ENCODE data around the gene LIN7A. TPM values are rescaled to one million over a fixed set of nuclear protein-coding genes. Genes with fewer than 3 reads are reported as not detected.

Gene LIN7A
- total RNA-seq, 1 donor from 2014 or later: 9.5 TPM

DNA sequence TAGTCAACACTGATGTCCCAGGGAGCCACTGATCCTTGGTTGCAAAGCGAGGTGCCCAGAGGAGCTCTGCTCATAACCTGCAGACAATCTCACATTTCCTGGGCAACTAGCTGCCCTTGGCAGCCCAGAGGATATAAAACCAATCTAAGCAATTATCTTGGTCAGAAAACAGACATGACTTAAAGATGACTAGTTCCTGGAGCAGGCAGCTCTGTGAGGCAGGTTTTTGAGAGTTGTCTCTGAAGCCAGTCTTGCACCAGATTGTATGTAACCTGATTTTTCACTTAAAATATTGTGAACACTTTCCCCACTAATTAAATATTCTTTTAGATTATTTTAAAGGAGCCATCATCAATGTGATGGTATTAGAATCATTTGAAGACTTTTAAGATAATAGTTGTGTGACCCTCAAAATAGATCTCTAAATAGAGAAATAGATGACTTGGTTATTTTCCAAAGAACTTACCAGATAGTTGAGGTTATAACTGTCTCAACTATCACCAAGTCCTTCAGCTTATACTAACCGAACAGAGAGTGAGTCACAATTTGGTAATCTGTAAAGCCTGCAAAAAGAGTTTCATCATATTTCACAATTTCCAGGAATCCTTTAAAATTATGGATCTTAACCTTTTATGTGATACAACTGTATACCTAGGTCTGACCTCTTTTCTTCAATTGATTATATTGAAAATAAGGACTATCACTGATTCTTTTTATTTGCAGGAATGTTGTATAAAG lies 75.9 kb downstream of the LIN7A start:
- no peak for ATAC-seq
- no peak for DNase-seq (ENCODE audit: low spot score)

DNA sequence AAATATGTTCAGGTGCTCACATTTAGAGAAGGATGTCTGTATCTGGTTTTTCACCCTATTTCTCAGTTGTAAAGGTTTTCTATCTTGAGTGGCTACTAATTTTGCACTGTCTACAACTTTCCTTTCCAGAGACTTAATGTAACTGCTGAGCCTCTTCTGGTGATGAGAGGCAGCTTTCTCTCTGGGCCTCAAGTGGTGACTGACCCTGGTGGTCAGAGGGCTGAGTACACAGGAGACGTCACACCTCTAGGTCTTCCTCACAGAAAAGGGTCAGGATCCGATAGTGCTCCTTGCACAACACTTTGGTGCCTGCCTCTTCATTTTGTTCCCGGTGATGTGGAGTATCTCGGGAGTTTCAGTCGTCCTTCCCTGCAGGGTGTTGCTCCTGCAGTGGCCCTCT lies 76.8 kb downstream of the LIN7A start:
- no peak for DNase-seq (ENCODE audit: low spot score)
- ATAC-seq: no peak

DNA sequence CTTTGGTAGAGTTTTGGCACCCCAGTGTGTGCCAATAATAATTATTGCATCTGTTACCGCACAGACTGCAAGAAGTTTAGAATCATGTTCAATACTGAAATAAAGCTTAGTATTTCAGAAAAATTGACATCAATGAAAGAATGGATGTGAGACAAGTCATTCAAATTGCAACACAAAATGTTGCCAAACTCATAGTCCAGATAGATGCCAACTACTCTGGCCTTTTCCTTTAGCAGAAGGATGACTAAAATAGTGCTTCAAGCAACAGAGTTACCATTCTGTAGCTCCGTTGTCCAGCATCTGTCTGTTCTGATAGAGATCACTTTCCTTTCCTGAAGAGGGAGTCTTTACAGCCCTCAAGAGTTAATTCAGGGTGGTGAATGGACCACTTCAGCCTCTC lies 77.5 kb downstream of the LIN7A start:
- ATAC-seq: no peak
- no peak for DNase-seq (ENCODE audit: low spot score)

DNA sequence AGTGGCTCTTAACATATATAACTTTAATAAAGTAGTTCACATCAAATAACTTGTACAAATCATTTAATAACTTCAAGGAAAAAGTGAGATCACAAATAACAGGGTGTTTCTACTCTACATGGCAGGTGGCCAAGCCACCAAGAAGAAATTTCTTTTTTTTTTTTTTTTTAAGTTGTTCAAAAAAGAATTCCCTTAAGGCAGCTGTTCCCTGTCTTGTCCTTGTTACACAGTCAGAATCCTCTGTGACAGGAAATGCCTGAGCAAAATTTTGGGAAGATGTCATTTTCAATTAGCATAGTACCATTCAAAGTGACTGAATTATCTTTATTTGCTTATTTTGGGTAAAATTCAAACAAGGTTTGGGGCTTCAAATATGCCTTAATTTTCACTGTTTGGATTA lies 79.4 kb downstream of the LIN7A start:
- no peak for ATAC-seq
- no peak for DNase-seq (ENCODE audit: low spot score)

DNA sequence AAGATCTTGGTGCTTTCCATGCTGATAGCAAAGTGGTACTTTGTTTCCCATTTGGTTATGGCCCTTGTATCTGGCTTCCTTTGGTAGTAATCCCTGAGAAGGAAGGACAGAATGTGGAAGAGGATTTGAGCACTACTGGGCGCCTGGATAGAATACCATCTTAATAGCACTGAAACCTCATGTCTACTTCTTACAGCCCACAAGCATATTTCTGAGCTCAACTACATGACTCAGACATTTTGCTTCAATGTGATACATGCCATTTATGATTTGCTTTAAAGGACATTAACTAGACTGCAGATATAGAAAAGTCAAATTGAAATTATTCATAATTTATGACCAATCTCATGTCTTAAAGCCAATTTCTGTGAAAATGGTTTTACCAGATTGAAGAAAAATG lies 80.4 kb downstream of the LIN7A start:
- no peak for ATAC-seq

DNA sequence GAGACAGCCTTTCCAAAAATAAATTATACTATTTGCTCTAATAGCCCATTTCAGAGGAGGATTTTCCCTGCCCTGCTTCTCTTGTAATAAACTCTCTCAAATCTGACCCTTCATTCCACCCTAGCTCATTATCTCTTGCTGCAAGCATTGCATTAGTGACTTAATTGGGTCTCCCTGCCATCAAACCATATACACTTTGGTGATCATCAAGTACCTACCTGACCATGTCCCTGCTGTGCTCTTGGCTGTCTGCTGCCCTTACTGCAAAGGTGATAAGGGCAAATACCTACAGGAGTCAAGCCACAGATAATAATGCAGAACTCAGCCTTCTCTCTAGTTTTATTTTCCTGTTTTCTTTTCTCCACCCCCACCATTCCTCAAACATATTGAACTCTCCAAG lies 88.4 kb downstream of the LIN7A start:
- ATAC-seq: no peak
- no peak for DNase-seq (ENCODE audit: low spot score)

More for the DNA sequence above, 80.4 kb downstream of the LIN7A start:
- DNase-seq (ENCODE audit: low spot score): no peak

DNA sequence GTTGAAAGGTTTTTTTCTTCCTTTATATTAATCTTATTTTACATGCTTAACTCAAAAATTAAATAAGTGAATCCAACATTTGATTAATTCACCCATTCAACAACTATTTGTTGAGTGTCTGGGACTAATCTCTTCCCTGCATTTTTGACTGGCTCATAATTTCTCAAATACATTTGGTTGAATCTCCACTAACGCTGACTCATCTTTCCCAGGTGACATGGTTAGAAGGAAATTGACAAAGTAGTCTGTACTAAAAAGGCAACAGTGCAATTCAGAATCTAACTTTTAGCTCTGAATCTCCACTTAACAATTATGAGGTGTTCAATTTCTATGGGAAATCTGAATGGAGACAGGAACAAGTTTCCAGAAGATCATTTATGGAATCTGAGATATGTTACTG lies 88.9 kb downstream of the LIN7A start:
- DNase-seq (ENCODE audit: low spot score) (no peak), ATAC-seq (no peak)

DNA sequence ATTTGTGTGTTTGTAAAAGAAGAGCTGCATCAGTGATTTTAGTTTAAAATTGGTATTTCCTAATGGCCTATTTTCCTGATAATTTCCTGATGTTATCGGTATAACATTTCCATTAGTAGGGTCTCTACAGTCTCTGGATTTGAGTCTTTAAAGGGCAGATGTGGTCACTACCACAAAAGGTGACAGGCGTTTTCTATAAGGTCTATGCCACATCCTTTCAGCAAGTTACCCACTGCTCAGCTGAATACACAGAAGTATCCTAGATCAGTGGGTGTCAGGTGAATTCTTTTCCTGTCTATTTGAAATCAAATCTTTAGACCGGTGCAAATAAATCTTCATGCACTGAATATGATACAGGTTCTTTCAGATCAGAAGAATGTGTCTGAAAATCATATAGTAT lies 90.2 kb downstream of the LIN7A start:
- ATAC-seq (no peak), DNase-seq (ENCODE audit: low spot score) (no peak)

DNA sequence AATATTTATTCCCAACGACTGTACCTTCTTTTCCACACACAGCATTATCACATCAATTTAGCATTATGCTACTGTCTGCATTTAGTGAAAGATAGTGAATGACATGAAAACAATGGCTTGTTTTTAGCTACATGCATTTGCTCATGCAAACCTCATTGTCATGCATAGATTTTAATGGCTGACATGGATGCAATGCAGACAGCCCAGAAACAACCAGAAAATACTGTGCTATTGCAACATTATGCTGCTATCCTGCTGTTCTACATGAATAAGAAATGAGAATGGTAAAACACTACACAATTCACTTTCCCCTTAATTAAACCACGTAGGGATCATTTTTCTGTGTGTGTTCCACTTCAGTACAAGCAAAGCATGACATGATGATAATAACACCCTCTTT lies 90.8 kb downstream of the LIN7A start:
- no peak for ATAC-seq
- DNase-seq (ENCODE audit: low spot score): no peak

DNA sequence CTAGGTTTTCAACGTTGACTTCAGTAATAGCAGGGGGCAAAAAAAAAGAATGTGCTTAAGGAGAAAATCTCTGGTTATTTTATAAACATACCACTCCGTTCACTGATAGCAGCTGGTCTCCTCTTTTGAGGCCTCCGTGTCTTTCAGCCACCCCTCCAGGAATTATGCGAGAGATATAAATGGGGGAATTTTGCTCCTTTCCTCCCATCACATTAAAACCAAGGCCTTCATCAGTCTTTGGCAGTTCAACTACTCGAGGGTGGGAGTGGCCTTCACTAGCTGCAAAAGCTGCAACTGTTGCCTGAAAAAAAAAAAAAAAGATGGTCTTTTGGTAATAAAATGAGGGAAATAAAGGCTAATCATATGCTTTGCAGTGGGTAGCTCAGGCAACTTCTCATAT lies 92.1 kb downstream of the LIN7A start:
- no peak for ATAC-seq
- no peak for DNase-seq (ENCODE audit: low spot score)

DNA sequence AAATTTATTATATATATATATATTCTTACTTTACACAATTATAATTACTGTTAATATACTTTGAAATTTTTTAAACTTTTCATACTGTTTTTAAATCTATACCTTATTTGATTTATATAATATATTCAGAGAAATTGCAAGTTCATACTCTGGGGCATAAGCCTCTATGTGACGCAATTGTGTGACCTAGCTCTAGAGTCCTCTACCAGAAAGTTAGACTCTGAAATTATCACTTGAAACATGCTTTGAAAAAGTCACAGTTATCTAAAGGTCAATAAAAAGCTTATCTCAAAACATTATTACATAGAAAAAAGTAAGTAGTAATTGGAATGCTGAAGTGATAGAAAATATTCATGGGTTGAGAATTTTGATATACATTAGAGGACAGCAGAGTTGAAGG lies 93.8 kb downstream of the LIN7A start:
- ATAC-seq: no peak
- no peak for DNase-seq (ENCODE audit: low spot score)

DNA sequence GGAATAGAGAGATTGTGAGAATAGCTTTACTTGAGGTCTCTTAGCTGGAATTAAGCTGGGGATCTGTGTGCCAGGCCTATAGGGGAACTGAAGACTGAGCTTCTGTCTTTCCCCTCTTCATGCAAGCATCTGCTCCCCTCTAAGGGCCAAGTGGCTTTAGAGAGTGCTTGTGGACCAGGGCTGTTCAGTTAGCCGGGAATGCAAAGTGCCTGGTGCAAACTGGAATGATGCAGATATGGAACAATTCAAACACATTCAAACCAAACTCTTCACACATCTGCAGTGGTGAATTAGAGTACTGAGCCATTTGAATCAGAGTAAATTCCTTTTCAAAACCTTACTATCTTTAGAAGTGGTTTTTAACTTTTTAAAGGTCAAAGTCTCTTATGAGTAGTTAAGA lies 99.0 kb downstream of the LIN7A start:
- peak; percentile 30 for ATAC-seq
- no peak for DNase-seq (ENCODE audit: low spot score)

DNA sequence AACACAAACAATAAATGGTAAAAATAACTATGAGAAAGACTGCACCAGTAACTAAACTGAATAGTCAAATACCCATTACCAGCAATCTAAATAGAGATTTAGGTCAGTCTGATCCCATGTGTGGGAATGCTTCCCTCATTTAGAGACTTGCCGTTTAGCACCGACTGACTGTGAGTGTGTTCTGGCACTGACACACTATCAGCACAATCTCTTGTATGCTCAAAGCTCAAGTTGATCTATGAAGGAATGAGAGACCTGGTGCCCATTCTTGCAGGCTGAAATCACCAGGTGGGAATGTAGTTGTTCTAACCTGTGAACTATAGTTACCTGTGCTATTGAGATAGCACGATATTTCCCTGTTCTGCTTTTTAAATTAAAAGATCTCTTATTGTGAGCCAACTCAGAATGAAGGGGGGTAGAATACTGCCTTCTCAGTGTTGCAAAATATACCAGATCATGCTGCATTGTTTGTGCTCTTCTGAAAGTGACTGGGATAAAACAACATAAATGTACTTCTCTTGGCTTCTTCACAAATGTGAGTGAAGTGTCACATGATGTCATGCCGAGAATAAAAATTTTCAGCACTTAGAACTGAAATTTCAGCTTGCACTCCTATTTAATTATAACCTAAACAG lies 99.6 kb downstream of the LIN7A start:
- ATAC-seq (peak; percentile 86), DNase-seq (ENCODE audit: low spot score) (no peak)

DNA sequence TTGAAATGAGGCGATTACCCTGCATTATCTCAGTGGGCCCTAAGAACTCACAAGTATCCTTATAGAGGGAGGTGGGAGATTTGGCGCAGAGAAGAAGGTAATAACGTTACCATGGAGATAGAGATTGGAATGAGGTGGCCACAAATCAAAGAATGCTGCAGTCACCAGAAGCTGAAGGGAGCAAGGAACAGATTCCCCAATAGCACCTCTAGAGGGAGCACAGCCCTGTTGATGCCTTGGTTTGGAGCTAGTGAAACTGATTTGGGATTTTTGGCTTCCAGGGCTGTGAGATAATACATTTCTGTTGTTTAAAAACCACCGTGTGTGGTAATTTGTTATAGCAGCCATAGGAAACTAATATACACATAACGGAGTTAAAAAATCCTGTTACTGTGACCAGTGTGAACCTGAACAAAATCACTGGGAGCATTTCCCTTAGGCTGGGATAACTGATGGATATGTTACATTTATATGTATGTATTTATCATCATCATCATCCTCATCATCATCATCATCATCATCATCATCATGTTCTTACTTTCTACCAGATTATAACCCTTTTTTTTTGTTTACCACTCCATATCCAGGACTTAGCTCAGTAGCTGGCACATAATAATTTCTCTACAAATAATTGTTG lies 100.3 kb downstream of the LIN7A start:
- DNase-seq (ENCODE audit: low spot score) (no peak), ATAC-seq (peak; percentile 93)

DNA sequence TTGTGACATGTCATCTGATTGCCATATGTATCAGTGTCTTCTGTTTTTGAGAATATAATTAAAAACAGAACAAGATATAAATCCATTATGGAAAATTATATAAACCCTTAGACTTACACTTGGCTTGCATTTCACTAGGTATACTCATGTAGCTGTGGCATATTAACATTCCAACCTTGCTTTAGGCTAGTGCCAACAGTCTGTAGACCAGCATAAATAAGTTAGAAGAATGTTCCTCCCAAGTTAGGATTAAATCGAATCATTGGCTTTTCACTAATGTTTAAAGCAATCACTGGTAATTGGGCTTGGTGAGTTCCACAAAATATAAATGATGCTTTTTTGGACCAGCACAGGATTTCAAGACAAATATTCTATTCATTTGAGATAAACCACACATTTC lies 103.0 kb downstream of the LIN7A start:
- no peak for ATAC-seq
- no peak for DNase-seq (ENCODE audit: low spot score)

DNA sequence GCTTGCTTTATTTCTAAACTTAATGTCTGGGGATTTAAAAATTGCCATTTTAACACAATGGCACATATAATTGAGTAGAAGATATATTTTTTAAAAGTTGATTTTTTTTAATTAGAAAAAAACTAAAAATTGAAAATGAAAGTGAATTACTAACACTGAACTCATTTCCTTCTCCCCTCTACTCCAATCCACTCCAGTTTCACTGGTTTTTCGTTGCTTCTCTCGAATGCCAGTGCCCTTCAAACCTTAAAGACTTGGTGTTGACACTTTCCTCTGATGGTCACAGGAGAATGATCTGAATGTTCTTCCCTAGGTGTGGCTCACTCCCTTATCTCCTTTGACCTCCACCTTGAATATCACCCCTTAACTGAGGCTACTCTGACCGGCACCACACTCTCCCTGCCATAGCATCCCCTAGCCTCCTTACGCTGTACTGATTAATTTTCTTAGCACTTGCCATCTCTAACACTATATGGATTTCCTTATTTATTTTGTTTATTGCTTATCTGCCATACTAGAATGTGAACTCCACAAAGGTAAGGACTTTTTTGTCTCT lies 107.1 kb downstream of the LIN7A start:
- DNase-seq (ENCODE audit: low spot score) (no peak), ATAC-seq (no peak)

DNA sequence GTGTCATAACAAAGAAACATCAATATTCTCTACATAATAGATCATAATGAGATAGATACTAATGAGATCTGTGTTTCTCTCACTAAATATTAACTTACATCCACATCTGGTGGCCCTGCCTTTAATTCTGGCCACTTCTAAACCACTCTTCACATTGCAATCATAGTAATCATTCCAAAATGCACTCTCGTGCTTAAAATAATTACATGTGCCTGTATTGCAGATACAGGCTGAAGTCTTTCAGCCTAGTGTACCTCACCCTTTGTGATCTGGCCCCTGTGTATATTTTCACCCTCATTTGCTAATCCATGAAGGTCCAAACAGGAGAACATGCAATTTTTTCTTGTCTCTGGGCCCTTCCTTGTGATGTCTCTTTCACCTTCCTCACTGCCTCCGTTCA lies 108.0 kb downstream of the LIN7A start:
- DNase-seq (ENCODE audit: low spot score) (no peak), ATAC-seq (no peak)

DNA sequence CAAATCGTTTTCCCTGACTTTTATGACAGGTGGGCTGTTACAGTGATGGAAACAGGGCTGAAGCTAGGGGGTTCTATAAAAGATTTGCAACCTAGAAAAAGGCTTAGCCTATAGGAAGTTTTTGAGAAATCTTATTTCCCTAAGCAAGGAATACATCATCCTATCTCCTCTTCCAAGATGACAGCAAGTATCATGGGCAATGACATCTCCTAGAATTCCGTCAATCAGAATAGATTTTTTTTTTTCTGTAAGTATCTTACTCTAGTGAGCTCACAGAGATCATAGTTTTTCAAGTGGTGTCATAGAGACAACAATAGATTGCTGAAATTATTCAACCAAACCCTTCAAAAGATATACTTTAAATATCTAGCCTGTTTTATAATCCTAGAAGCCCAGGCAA lies 112.2 kb downstream of the LIN7A start:
- ATAC-seq: no peak

DNA sequence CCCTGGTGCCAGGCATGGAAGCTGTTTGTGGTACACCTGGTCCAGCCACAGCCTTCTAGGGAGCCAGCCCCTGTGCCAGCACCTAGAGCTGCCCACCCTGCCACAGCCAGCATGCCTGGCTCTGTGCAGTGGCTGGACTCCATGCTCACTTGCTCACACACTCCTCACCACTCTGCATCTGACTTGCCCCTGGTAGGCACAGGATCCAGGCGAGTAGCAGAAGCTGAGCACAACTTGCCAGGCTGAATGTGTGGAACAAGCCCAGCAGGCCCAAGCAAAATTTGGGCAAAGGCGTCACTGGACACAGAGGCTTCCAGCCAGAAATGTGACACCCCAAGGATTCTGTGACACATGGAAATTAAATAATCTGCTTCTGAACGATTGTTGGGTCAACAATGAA lies 114.3 kb downstream of the LIN7A start:
- DNase-seq (ENCODE audit: low spot score) (no peak), ATAC-seq (no peak)

More for the DNA sequence above, 112.2 kb downstream of the LIN7A start:
- no peak for DNase-seq (ENCODE audit: low spot score)

DNA sequence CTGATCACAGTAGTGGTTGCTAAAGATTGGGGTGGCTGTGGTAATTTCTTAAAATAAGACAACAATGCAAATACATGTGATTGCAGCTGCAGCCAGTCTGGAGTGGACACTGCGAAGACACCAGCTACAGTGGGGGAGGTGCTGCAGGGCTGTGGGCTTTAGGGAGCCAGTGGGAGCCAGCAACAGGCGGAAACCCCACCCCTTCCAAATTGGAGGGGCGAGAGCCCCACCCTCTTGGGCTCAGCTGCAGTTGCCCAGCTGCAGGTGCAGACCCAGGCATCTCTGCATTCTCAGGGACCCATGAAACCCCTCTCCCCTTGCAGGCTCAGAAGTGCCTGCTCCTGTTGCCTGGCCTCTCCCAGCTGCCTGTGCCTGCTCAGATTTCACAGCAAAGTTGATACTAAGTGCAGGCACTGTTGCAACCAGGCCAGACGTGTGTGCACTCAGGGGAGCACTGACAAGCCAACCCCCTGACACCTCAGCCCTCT lies 116.2 kb downstream of the LIN7A start:
- no peak for DNase-seq (ENCODE audit: low spot score)
- no peak for ATAC-seq

DNA sequence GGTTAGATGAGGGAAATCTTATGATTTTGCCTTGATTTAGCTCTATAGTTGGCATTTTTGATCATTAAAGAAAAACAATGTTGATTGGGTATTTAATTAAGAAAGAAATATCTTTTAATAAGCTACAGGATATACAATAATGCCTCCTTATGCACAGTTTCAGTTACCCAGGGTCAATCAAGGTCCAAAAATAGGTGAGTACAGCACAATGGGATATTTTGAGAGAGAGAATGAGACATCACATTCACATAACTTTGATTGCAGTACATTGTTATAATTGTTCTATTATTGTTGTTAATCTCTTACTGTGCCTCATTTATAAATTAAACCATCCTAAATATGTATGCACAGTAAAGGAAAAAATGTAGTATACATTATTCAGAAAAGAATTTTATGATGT lies 118.9 kb downstream of the LIN7A start:
- no peak for ATAC-seq
- DNase-seq (ENCODE audit: low spot score): no peak

DNA sequence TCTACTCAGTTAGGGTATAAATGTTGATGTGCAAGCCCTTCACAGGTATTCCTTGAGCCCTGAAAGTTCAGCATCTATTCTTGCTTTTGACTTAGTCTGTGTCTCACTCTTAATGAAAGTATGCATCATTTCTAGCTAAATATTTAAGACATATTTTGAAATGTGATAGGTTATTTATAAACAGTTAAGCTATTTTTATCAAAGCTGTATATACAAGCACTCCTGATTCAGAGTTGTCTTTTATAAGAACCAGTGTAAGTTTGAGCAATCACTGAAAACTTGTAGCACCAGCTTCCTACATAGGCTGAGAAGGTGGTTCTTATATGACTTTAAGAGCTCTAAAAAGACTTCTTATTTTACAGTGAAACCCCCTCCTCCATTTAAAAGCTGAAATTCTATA lies 122.4 kb downstream of the LIN7A start:
- DNase-seq (ENCODE audit: low spot score) (no peak), ATAC-seq (no peak)

All from left lobe of liver (tissue), 2 donors.